ENCODE data around the gene SRBD1.

DNA sequence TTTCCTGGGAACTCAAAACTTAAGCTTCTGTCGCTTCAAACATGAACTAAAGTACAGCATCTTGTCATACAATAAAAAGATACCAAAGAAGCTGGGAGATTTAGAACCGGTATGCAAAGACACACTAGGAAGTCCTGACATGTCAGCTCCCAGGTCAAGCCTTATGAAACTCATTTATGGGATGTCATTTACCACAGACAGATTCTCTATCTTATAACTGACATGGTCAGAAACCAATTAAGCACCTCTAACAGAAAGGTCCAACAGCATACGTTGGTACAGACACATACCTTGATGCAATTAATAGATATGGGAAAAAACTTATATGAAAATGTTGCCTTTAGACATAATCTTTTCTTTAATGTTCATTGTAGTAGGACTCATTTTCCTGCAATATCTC is 169.0 kb downstream of the SRBD1 start:
- no peak for TF ChIP-seq GATA3 (IDR thresholded peaks at IDR 0.05; ENCODE audit: low read depth, low read length)
- TF ChIP-seq GATA2 (IDR thresholded peaks at IDR 0.05; ENCODE audit: low read depth, low read length) = no peak
